ENCODE measurements around the gene ARMH4.
"Not testable (repeated sequence)": the region's sequence is repeated elsewhere in the genome, so short reads cannot be mapped to it uniquely, and the experiment has no call there.

The ARMH4 gene

GRCh38 chr14:58138031-58138713 lies 13.8 kb downstream of the ARMH4 start:
- H3K36me3 Mint-ChIP-seq (ENCODE audit: insufficient read depth) = no peaks in the 10 kb centered on the region
- H3K4me3 Mint-ChIP-seq = no peak overlapping the region
- DNase-seq (ENCODE audit: low spot score in 2 of 2) = no peak
- H3K4me1 Mint-ChIP-seq = no peaks in the 10 kb centered on the region
- no peaks in the 10 kb centered on the region for H3K9me3 Mint-ChIP-seq
- no peak for ATAC-seq (replicated peaks; ENCODE audit: extremely low read depth, poor library complexity, severe bottlenecking)
- no peak overlapping the region for H3K27ac Mint-ChIP-seq (ENCODE audit: low read depth)
- peaks cover 17% of the 10 kb centered on the region for H3K27me3 Mint-ChIP-seq

DNA sequence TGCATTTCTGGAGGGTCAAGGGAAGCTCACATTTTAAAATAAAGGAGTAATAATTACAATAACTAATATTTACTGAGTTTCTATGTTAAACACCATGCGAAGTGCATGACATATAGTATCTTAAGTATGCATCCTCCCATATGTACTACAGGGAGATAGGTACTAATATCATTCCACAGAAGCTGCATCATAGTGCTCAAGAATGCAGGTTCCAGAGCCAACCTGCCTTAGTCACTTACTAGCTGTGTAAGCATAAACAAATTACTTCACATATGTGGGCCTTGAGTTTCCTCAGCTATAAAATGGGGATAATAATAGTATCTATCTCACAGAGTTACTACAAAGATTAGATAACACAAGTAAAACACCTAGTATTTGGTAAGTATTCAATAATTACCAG lies 18.3 kb downstream of the ARMH4 start:
- H3K27ac Mint-ChIP-seq (ENCODE audit: low read depth) = no peak overlapping the region
- no peaks in the 10 kb centered on the region for H3K36me3 Mint-ChIP-seq (ENCODE audit: insufficient read depth)
- DNase-seq (ENCODE audit: low spot score in 2 of 2) (no peak), ATAC-seq (replicated peaks; ENCODE audit: extremely low read depth, poor library complexity, severe bottlenecking) (no peak)
- H3K4me1 Mint-ChIP-seq = no peaks in the 10 kb centered on the region
- no peaks in the 10 kb centered on the region for H3K9me3 Mint-ChIP-seq
- no peak overlapping the region for H3K4me3 Mint-ChIP-seq
- peaks cover 20% of the 10 kb centered on the region for H3K27me3 Mint-ChIP-seq

GRCh38 chr14:58131386-58131785 lies 20.6 kb downstream of the ARMH4 start:
- Mint-ChIP-seq H3K27ac (ENCODE audit: low read depth) (no peak overlapping the region), H3K4me3 (no peak overlapping the region), H3K27me3 (peaks cover 32% of the 10 kb centered on the region), H3K9me3 (no peaks in the 10 kb centered on the region), H3K4me1 (no peaks in the 10 kb centered on the region), H3K36me3 (ENCODE audit: insufficient read depth) (no peaks in the 10 kb centered on the region)
- no peak for ATAC-seq (replicated peaks; ENCODE audit: extremely low read depth, poor library complexity, severe bottlenecking)
- DNase-seq (ENCODE audit: low spot score in 2 of 2) = no peak

- H3K9me3 Mint-ChIP-seq = peaks cover 10% of the 10 kb centered on the region
- H3K27ac Mint-ChIP-seq (ENCODE audit: low read depth) = no peak overlapping the region
- no peak for ATAC-seq (replicated peaks; ENCODE audit: extremely low read depth, poor library complexity, severe bottlenecking)
- H3K27me3 Mint-ChIP-seq = peaks cover 43% of the 10 kb centered on the region
- DNase-seq (ENCODE audit: low spot score in 2 of 2) = no peak
- no peak overlapping the region for H3K4me3 Mint-ChIP-seq
- no peaks in the 10 kb centered on the region for H3K36me3 Mint-ChIP-seq (ENCODE audit: insufficient read depth)
- no peaks in the 10 kb centered on the region for H3K4me1 Mint-ChIP-seq
These were observed 21.8 kb downstream of the ARMH4 start for GRCh38 chr14:58130116-58130782.

DNA sequence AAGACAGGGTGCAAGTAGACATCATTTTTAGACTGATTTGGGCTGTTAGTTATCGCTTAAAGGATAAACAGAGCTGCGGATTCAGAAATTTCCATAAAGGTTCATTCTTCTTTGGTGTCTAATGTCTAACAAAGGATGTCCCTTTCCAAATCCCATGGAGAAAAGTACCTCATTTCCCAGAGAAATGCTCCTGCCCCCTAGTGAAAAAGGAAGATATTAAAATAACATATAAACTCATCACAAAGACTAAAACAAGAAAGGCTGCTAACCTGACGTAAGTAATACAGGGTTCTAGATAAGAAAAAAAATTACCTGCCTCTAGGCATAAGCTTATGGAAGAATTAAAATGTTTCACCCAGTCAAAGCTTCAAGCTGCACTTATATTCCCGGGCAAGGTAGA lies 22.8 kb downstream of the ARMH4 start:
- H3K9me3 Mint-ChIP-seq = peaks cover 10% of the 10 kb centered on the region
- ATAC-seq (replicated peaks; ENCODE audit: extremely low read depth, poor library complexity, severe bottlenecking) (no peak), DNase-seq (ENCODE audit: low spot score in 2 of 2) (no peak)
- H3K4me3 Mint-ChIP-seq = no peak overlapping the region
- H3K4me1 Mint-ChIP-seq = no peaks in the 10 kb centered on the region
- no peaks in the 10 kb centered on the region for H3K36me3 Mint-ChIP-seq (ENCODE audit: insufficient read depth)
- peaks cover 47% of the 10 kb centered on the region for H3K27me3 Mint-ChIP-seq
- no peak overlapping the region for H3K27ac Mint-ChIP-seq (ENCODE audit: low read depth)

GRCh38 chr14:58128416-58128815 lies 23.6 kb downstream of the ARMH4 start:
- H3K36me3 Mint-ChIP-seq (ENCODE audit: insufficient read depth) = no peaks in the 10 kb centered on the region
- no peaks in the 10 kb centered on the region for H3K4me1 Mint-ChIP-seq
- H3K27me3 Mint-ChIP-seq = peaks cover 47% of the 10 kb centered on the region
- H3K27ac Mint-ChIP-seq (ENCODE audit: low read depth) = no peak overlapping the region
- no peak for ATAC-seq (replicated peaks; ENCODE audit: extremely low read depth, poor library complexity, severe bottlenecking)
- H3K9me3 Mint-ChIP-seq = peaks cover 10% of the 10 kb centered on the region
- no peak overlapping the region for H3K4me3 Mint-ChIP-seq
- DNase-seq (ENCODE audit: low spot score in 2 of 2) = no peak

DNA sequence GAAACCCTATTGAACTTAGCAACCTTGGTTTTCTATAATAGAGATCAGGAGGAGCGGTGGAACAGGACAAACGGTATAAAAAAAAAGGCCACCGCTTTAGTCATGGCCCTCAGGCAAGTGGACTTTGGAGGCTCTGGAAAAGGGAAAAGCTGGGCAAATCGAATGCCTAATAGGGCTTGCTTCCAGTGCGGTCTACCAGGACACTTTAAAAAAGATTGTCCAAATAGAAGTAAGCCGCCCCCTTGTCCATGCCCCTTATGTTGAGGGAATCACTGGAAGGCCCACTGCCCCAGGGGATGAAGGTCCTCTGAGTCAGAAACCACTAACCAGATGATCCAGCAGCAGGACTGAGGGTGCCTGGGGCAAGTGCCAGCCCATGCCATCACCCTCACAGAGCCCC lies 29.5 kb downstream of the ARMH4 start:
- not testable (repeated sequence) for H3K9me3 Mint-ChIP-seq; H3K36me3 Mint-ChIP-seq (ENCODE audit: insufficient read depth); H3K4me3 Mint-ChIP-seq; DNase-seq (ENCODE audit: low spot score in 2 of 2); H3K4me1 Mint-ChIP-seq; H3K27ac Mint-ChIP-seq (ENCODE audit: low read depth); ATAC-seq (replicated peaks; ENCODE audit: extremely low read depth, poor library complexity, severe bottlenecking)
- H3K27me3 Mint-ChIP-seq = peaks cover 56% of the 10 kb centered on the region

GRCh38 chr14:58121530-58122186 lies 30.4 kb downstream of the ARMH4 start:
- Mint-ChIP-seq H3K36me3 (ENCODE audit: insufficient read depth) (no peaks in the 10 kb centered on the region), H3K27ac (ENCODE audit: low read depth) (no peak overlapping the region), H3K4me1 (no peaks in the 10 kb centered on the region), H3K9me3 (peaks cover 10% of the 10 kb centered on the region), H3K27me3 (peaks cover 53% of the 10 kb centered on the region), H3K4me3 (no peak overlapping the region)
- ATAC-seq (replicated peaks; ENCODE audit: extremely low read depth, poor library complexity, severe bottlenecking) (no peak), DNase-seq (ENCODE audit: low spot score in 2 of 2) (no peak)

DNA sequence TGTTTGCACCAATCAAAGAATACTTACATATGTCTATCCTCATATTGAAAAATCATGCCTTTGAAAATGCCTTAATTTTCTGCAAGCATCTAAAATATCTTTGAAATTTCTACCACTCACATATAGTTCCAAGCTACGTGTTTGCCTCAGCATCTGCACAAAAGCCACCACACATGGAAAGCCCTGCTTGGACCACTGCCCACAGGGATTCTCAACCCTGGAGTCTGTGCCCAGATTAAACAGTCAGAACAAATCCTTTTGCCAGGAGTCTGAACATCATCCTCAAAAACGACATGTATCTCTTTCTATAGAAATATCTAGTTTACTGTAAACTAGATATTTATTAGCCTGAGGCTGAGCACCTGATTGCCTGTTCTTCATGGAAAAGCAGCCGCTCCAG lies 32.6 kb downstream of the ARMH4 start:
- Mint-ChIP-seq H3K36me3 (ENCODE audit: insufficient read depth) (no peaks in the 10 kb centered on the region), H3K4me1 (no peaks in the 10 kb centered on the region), H3K9me3 (no peaks in the 10 kb centered on the region), H3K4me3 (no peak overlapping the region), H3K27me3 (peaks cover 47% of the 10 kb centered on the region), H3K27ac (ENCODE audit: low read depth) (no peak overlapping the region)
- ATAC-seq (replicated peaks; ENCODE audit: extremely low read depth, poor library complexity, severe bottlenecking) (no peak), DNase-seq (ENCODE audit: low spot score in 2 of 2) (no peak)

- H3K4me1 Mint-ChIP-seq = no peaks in the 10 kb centered on the region
- H3K9me3 Mint-ChIP-seq = no peaks in the 10 kb centered on the region
- DNase-seq (ENCODE audit: low spot score in 2 of 2) (no peak), ATAC-seq (replicated peaks; ENCODE audit: extremely low read depth, poor library complexity, severe bottlenecking) (no peak)
- no peak overlapping the region for H3K27ac Mint-ChIP-seq (ENCODE audit: low read depth)
- H3K27me3 Mint-ChIP-seq = peaks cover 54% of the 10 kb centered on the region
- H3K36me3 Mint-ChIP-seq (ENCODE audit: insufficient read depth) = no peaks in the 10 kb centered on the region
- H3K4me3 Mint-ChIP-seq = no peak overlapping the region
These were observed 33.8 kb downstream of the ARMH4 start for GRCh38 chr14:58118097-58118815.

GRCh38 chr14:58109744-58110143 lies 42.3 kb downstream of the ARMH4 start:
- ATAC-seq (replicated peaks; ENCODE audit: extremely low read depth, poor library complexity, severe bottlenecking) (no peak), DNase-seq (ENCODE audit: low spot score in 2 of 2) (no peak)
- Mint-ChIP-seq H3K36me3 (ENCODE audit: insufficient read depth) (no peaks in the 10 kb centered on the region), H3K27ac (ENCODE audit: low read depth) (no peak overlapping the region), H3K4me3 (no peak overlapping the region), H3K9me3 (no peaks in the 10 kb centered on the region), H3K4me1 (no peaks in the 10 kb centered on the region), H3K27me3 (peaks cover 35% of the 10 kb centered on the region)

DNA sequence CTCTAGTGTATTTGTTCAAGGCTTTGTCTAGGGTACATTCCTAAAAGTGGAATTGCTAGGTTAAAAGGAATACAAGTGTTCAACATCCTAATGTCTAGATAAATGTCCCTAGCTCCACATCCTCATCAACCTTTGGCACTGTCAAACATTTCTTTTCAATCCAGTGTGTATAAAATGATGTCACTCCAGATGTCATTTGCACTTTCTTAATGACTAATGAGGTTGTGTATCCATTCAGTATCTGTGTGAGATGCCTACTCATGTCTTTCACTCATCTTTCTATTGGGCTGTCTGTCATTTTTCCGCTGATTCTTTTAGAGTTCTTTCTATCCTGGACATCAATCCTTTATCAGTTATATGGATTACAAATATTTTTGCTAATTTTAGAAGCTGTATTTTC lies 43.3 kb downstream of the ARMH4 start:
- Mint-ChIP-seq H3K4me1 (no peaks in the 10 kb centered on the region), H3K9me3 (no peaks in the 10 kb centered on the region), H3K27ac (ENCODE audit: low read depth) (no peak overlapping the region), H3K36me3 (ENCODE audit: insufficient read depth) (no peaks in the 10 kb centered on the region), H3K27me3 (peaks cover 30% of the 10 kb centered on the region), H3K4me3 (no peak overlapping the region)
- no peak for ATAC-seq (replicated peaks; ENCODE audit: extremely low read depth, poor library complexity, severe bottlenecking)
- DNase-seq (ENCODE audit: low spot score in 2 of 2) = no peak
